ENCODE results near the gene TCF12.

DNA sequence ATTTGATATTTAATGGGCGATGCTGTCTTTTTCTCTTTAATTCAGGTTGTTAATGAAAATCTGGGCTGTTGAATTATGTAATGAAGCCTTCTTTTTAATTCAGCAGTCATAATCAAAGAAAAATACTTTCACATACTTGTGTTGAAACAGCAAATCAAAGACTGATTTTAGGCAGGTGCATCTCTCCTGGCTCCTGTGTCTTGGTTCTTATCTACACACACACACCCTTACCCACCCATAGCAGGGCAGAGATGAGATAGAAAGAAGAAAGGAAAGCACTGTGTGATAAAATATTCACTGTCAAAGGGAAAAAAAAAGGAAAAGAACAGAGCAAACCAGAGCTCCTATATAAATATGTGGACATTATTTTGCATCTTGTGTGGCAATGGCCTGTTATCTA, 327.3 kb downstream of the TCF12 start:
- TF ChIP-seq CTCF (IDR thresholded peaks at IDR 0.05) (no peak), POLR2AphosphoS5 (IDR thresholded peaks at IDR 0.05; ENCODE audit: low read depth, low read length) (no peak)
